Activated CD4-positive, alpha-beta T cell treated with anti-CD3 and anti-CD28 coated beads, Interleukin-2, amount 50 U/mL, for 24 hours (primary cell): ENCODE data around the gene LBX2.

Source experiments
- DNase-seq, 2 donors: peaks; one replicate each; pipeline ENCODE4 v3.0.0-alpha.2; 2020; ENCODE audit warnings: low read depth in 1 of 2, low spot score in 1 of 2

Gene LBX2

DNA sequence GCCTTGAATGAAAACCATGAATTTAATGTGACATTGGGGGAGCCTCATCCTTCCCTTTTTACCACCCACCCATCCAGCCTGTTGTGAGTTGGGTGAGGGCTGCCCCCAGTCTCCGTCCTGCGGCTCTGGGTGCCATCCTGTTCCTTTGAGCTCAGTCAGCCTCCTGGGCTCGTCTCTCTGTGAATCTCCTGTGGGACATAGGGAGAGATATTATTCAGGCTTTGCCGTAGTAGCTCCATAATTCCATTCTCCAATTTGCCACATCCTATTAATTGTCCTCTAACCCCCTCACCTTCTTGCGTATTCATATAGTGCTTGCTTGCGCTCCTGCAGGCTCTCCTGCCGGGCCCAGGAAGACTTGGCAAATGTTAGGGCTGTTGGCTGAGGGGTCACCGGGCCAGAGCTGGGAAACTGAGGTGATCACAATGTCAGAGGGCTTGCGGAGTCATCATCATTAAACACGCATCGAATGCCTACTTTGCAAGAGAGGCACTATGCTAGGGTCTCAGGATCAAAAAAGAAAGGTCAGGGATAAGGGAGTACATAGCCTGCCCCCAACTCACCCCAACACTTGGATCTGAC, 27.3 kb upstream of the LBX2 start:
- no peak for DNase-seq

DNA sequence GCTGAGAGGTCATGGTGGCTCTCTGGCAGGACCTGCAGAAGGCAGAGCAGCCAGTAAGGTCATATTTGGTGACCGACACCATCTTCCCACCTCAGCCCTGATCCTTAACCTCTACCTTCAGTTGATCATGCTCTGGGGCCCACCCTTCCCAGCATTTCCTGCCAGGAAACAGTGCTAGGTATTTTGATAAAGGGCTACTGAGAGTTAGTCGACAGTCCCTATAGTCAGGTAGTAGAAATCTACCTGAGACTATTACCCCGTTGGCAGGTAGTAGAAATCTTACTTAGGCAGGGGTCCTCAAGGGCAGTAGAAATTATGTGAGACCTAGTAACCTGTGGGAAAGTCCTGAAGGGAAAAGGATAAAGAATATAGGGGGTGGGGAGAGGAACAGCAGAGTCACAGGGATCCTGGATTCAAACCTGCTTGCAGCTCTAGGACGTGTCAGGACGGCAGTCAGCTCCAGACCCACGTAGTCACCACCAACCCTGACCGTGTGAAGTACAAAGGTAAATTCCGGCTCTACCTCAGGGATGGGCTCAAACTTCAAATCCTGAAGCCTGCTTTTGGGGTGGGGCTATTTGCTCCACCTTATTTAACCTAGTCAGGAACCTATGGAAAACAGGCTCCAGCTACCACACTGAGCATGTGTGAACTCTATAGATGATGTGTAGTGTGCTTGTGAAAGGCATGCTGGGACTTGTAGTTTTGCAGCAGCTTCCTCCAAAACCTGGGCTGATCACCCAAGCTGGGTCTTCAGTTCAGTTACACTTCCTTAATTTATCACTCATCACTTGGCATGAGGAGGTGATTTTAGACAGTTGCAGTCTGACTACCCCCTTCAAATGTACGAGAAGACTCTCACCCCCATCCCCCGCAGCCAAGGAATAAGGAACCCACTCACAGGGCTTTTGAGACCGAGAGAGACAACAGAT, 26.6 kb upstream of the LBX2 start, which contains the start of gene DQX1:
TSS of gene DQX1 (minus strand) at position 515 of the 932 bp plus-strand sequence. CDS start at position 13, 502 bp downstream.
- DNase-seq, result no peak

DNA sequence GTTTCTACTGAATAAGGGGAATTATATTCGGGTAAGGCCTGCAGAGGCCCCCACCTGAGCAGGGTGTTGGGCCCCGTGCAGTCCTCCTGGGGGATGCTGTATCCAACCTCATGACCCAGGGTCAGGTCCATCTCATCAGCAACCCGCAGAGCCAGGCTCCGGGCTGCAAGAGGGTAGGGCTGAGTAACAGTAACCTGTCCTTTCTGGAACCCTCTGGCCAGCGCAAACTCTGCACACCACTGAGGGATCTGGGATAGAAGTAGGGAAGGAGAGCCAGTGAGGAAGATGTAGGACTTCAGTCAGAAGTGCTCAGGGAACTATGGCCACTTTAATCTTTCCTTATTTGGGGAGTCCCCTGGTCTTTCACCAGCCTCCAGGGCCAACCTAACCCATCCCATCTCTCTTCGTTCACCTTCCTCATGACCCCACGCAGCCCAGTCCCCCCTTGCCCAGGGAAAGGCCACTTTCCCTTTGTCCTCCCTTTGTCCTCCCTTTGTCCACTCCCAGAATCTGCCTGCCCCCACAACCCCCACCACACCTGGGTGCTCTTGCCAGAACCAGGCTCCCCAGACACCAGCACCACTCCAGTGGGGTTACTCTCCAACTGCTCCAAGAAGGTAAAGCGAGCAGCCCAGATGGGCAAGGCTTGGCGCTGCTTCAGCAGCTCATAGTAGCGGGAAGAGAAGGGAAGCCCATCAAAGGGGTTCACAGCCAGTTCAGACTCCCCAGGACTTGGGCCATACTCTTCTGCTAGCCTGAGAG, 25.7 kb upstream of the LBX2 start:
- DNase-seq, result no peak

DNA sequence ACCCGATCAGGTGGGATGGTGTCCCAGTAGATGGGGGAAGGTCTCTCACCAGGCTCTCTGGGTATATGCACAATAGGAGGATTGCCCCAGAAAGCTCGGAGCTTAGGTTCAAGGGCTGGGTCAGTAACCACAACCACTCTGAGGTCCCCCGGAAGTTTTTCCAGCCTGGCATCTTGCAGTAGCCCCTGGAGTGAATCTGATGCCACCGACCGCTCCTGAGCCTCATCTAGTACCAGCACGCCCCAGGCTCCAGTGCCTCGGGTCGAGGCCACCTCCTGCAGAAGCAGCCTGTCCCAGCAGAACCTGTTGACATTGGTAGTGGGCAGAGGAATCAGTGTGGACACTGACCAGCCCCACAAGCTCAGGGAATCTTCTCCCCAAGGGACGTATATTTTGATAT, 24.6 kb upstream of the LBX2 start:
- no peak for DNase-seq

DNA sequence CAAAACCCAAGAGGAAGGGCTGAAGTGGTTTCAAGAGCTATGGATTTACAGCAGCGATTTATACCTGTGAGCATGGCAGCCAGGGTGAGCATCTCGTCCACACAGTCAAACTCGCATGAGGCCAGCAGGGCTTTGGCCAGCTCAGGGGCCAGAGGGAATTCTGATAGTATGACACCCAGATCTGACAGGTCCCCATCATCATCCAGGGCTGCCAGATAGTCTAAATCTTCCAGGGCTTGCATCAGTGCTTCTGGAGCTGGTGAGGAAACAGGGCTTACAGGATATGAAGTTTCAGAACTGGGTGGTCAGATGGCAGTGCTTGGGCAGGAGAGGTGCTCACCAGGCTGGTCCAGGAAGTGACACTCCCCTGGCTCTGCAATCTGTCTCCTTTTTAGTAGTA, 23.1 kb upstream of the LBX2 start:
- no peak for DNase-seq

DNA sequence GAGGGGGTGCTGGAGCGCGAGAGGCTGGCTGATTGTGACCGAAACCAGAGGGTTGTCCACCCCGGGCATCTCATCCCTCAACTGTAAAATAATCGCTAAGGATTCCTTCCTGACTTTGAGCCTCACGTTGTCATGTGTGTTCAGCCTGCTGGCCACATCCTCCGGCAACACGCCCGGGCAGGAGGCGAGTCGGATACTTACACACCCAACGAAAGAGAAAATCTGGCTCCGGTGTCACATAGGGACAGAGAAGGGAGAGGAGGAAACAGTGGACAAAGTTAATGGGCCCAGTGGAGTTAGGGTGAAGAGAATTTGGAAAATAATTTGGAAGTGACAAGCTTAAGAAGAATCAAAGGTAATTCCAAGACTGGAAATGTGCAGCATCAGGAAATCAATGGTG, 17.2 kb upstream of the LBX2 start:
- DNase-seq, result no peak

DNA sequence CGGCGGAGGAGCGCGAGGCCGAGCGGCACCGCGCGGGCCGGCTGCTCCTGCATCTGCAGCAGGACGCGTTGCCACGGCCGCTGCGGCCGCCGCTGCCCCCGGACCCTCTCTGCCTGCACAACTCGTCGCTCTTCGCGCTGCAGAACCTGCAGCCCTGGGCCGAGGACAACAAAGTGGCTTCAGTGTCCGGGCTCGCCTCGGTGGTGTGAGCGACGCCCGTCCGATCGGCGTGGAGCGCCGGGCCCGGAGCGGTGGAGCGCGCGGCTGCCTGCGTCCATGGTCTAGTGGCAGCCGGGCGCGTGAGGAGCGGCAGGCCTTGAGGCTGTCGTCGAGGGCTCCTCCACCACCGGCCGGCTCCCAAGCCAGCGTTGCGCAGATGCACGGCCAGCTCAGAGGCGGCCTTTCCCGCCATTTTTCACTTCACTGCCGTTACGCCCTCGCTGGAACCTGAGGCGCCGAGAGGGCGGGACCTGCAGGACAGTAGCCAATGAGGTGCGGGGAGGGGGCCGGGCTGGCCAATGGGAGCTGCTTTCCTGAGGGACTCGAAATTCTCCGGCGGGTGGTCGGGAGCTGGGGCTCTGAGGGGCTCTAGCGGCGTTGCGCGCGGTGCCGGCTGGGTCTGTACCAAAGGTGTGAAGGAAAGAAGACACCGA, 16.7 kb upstream of the LBX2 start:
- peak; percentile 49 to 76 for DNase-seq

DNA sequence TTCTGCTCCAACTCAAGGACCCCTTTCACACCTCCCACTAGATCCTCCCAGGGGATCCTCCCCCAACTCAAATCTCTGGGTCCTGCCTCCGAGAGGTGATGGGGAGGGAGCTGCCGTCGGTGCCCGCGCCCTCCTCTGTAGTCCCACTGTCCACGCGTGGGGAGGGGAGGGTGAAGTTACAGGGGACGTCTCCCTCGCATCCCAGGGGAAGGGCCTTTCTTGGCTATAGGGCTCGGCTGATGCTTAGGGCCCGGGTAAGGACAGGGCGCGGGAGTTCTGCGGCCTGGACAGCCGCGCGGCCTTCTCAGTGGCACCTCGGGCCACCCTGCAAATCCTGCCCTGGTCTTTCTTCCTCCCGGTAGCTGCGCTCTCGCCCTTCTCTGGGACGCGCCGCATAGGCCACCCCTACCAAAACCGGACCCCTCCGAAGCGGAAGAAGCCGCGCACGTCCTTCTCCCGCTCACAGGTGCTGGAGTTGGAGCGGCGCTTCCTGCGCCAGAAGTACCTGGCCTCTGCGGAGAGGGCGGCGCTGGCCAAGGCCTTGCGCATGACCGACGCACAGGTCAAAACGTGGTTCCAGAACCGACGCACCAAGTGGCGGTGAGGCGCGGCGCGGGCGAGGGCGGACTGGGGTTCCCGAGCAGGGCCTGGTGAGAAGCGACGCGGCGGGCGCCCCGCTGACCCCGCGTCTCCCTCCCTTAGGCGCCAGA, 16.0 kb upstream of the LBX2 start:
- DNase-seq, result no peak

DNA sequence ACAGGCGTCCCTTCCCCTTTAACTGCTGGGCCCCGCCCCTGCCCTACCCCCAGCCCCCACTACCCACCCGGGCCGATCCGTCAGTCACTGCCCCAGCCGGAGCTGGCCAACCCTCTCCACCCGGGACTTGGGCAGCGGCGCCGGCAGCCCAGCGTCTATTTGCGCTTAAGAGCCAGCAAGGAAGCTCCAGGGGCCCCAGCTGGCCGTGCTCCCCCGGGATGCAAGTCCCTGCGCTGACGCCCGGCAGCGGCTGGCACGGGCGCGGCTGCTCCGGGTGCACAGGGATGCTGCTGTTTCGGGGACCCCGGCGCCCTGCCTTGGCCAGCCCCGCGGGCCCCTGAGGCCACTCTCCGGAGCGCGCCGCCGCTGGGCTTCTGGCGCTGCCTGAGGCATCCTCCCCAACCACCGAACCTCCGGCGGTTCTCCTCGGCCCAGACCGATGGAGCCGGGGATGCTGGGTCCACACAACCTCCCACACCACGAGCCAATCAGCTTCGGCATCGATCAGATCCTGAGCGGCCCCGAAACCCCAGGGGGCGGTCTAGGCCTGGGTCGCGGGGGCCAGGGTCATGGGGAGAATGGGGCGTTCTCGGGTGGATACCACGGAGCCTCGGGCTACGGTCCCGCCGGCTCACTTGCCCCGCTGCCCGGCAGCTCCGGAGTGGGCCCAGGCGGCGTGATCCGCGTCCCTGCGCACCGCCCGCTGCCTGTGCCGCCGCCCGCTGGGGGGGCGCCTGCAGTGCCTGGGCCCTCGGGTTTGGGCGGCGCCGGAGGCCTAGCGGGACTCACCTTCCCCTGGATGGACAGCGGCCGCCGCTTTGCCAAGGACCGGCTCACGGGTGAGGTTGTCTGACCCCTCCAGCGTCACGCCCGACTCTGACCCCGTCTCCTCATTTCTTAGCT, 15.2 kb upstream of the LBX2 start, which contains the start of gene TLX2:
TSS of gene TLX2 (plus strand) at position 83 of the 903 bp plus-strand sequence. CDS start at position 440, 357 bp downstream.
- DNase-seq, result no peak

DNA sequence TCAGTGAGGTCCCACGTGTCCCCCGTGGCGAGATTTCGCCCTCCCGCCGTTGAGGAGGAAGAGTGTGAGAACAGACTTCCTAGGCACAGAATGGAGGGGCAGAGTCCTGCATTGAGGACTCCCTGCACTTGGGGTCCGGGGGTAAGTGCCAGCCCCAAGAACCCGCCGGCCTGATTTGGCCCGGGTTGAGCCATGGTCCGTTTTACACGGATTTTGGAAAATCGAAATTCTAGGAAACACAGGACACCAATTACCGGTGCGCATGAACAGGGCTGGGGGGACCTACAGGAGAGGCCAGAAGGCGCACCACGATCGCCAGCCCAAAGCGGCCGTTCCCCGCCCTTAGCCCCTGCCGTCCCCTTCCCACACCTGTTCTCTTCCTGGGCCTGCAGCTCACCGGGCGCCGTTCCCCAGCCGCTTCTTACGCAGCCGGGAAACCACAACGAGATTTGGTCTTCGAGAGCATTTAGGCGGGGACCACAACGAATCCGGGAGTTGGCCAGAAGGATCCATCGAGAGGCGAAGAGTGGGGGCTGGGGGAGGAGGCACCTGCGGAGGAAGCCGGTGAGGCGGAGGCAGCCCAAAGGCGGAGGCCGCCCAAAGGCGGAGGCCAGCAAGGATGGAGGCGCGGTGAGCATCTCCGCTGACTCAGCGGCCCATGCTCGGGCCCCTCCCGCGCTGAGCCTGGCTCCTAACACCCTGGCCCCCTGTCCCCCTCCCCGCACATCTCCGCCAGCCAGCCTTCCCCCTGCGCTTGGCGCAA, 14.4 kb upstream of the LBX2 start:
- no peak for DNase-seq

DNA sequence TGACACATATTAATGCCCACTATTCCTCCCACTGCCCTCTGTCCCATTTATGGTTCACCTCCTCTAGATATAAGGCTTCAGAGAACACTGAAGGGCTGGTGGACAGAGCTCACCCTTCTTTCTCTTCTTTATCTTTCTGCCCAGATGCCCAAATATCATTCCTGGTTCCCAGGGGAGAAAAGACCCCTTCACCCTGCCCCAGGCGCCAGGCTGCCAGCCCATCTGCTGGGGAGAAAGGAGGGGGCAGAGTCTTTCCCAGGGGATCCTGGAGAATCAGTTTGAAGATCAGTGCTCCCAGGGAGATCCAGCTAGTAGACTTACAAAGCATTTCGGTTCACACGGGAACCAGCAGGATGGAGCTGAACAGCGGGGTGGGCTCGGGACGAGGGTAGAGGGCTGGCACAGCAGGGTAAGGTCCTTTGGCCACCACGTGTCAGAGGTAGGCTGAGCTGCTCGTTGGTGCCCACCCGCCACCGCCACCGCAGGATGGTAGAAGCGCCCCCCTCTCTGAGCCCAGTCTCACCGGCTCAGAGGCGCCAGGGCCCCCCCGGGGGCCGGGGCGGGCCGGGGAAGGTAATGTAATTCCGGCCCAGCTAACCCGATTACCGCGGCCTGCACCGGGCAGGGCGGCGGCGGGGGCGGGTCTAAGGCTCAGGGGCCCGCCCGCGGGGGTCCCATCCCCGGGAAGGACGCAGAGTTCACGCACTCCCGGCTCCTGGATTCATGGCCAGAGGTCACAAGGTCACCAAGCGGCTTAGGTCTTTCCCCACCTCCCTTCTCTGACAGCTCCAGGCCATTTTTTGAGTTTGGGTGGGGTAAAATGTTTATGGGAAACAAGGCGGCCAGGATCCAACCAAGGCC, 13.6 kb upstream of the LBX2 start:
- no peak for DNase-seq

DNA sequence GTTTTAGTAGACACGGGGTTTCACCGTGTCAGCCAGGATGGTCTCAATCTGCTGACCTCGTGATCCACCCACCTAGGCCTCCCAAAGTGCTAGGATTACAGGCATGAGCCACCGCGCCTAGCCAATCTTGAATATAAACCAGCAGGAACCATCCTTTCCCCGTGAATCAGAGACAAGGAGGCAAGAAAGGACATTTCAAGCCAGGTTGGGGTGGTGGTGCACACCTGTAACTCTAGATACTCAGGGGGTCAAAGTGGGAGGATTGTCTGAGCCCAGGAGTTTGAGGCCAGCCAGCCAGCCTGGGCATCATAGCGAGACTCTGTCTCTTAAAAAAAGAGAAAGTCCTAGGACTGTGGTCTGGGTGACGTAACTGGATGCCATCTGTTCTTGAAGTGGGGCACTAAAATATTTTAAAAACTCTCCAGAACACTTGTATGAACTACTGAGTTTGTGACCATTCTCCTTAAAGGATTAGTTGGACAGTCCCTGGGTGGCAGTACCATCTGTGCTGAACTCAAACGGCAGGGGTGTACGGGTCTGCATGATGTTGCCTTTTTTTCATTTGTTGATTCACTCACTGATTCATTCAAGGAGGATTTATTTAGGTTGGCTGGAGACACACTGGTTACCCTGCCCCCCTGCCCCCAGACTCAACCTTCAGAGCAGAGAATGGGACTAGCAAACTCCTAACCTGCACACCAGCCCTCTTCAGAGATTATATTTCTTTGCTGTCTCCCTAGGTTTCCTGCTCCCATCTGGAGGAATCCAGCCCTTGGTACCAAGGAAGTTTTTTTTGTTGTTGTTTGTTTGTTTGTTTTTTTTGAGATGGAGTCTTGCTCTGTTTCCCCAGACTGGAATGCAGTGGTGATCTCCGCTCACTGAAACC, 11.9 kb upstream of the LBX2 start:
- DNase-seq, result no peak

DNA sequence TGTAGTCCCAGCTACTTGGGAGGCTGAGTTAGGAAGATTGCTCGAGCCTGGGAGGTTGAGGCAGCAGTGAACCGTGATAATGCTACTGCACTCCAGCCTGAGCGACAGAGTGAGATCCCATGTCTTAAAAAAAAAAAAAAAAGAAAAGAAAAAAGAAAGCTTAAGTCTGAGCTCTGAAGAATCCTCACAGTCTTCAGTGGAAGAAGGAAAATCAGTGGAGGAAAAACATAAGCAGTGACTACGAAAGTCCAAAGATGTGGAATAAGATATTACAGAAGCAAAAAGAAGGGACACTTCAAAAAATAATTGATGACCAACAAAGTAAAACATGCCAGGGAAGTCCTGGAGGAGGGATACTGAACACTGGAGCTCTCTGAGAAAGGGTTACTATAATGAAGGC, 10.9 kb upstream of the LBX2 start:
- DNase-seq, result no peak

DNA sequence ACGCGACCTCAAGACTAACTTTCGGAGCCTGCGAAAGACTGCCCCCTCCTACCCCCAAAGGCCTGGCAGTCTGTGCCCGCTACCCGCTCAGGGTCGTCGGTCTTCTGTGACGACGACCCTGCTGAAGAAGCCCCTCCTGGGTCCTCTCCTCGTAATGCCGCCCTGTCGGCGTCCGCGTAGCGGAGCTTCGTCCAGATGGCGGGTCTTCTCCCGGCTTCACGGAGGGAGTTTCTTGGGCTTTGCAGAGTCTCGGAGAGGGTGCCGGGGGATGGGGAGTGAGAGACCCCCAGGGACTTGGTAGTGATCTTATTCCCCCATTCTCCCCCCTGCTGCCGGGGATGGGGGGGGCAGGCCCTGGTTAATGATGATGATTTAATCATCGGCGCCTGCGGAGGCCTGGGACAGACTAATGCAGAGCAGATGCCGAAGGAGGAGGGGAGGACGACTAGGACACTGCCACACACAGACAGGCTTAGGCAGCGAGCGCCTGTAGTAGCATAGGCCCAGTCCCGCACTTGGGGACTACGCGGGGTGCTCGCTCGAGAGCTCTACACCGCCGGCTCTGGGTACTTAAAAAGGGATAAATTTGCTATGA, 8.6 kb upstream of the LBX2 start:
- DNase-seq, result no peak

DNA sequence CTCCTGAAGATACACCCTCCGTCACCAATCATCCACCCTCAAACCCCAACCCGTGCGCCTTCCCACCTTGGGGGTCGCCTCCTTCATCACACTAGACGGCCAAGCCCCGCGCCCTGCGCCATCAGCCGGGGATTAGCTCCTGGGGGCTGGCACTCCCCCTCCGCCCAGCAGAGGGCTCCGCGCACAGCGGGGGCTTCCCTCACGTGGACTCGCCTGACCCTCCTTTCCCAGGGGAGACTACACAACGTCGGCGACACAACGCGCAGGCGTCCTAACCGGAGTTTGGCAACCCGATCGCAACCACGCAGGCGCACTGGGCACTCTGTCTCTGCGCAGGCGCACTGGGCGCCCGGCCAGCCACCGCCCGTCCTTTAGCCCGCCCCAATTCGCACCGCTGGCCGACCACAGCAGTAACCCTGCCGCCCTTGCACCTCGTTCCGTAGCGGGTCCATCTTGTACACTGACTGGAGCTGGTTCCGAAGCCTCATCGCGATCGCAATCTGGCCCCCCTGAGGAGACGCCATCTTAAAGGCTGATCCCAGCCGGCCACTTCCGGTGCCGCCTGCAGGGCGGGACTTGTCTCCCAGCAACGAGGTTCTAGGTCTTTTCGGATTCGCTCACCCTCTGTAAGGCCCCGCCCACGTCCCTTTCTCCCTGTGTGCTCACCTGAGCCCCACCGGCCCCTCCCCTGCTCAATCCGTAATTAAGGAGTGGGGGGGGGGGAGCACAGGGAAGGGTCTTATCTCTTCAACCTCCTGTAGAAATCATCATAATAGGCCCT, 7.9 kb upstream of the LBX2 start, which contains the start of gene PCGF1:
TSS of gene PCGF1 (minus strand) at position 551 of the 781 bp plus-strand sequence. CDS start at position 524, 27 bp downstream.
- DNase-seq, result peak; percentile 98
